Tibial artery (tissue), 4 donors: ENCODE results near the gene IFNG.

Experiments
- DNase-seq, 2 donors: peaks; one replicate each; pipeline ENCODE4 v3.0.0-alpha.2; 2019
- H3K27ac ChIP-seq, 2 donors: fragments of 200-600 bp; sonication (generic) in 1 of 2; 1 replicate in 1 of 2; 2 replicates in 1 of 2; pipeline ENCODE4 v1.5.1; 2018 to 2019; ENCODE audit warnings: mild to moderate bottlenecking in 1 of 2
- H3K27me3 ChIP-seq, 2 donors: fragments of 200-600 bp; sonication (generic) in 1 of 2; one replicate each; pipeline versions ENCODE4 v1.5.1 to v1.6.0; 2016 to 2019
- H3K36me3 ChIP-seq, 3 donors: fragments of 200-600 bp; sonication (generic) in 2 of 3; one replicate each; pipeline ENCODE4 v1.5.1; 2016 to 2019; ENCODE audit warnings: mild to moderate bottlenecking in 2 of 3
- H3K4me1 ChIP-seq, 4 donors: fragments of 200-600 bp; sonication (generic) in 2 of 4; 1 replicate in 3 of 4; 2 replicates in 1 of 4; pipeline ENCODE4 v1.5.1; 2016 to 2019
- H3K4me3 ChIP-seq, 2 donors: fragments of 200-600 bp; sonication (generic) in 1 of 2; 1 replicate in 1 of 2; 2 replicates in 1 of 2; pipeline ENCODE4 v1.5.1; 2018 to 2019; ENCODE audit warnings: mild to moderate bottlenecking in 2 of 2
- H3K9me3 ChIP-seq, 3 donors: fragments of 200-600 bp; sonication (generic) in 1 of 3; one replicate each; pipeline ENCODE4 v1.5.1; 2016 to 2019
- intact Hi-C: fragments of 100-400 bp; cut with DNase I; formaldehyde crosslinking; loops from one replicate; pipeline ENCODE4 v1.15.0; 2023; ENCODE audit warnings: low total_unique reads
- TF ChIP-seq, protein P1 (sequence below), 2 experiments: fragments of 200-600 bp in 1 of 2; fragments of 450-650 bp in 1 of 2; IDR thresholded peaks; one replicate each; pipeline ENCODE4 v1.5.1; 2017 to 2019; ENCODE audit warnings: antibody characterized with exemption in 2 of 2, mild to moderate bottlenecking in 1 of 2, moderate library complexity in 1 of 2

IFNG gene

DNA sequence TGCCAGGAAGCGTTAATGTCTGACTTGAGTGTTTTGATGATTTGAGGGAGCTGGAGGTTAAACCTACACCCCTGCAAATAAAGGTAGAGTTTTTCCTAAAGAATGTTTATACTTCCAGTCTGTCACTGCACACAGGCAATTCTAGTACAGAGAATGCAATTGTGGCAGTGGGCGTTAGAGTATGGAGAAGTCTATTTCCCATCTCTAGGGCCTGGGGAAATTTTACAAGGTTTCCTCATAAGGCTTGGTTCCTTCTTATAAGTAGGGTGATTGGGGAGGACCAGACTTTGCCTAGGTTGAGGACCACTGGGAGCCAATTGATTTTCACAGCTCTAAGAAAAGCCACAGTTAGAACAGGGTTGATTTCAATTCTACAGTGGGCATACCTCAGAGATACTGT lies 44.3 kb downstream of the IFNG start:
- no peak overlapping the region for H3K27ac ChIP-seq
- no peaks in the 10 kb centered on the region for H3K27me3 ChIP-seq
- DNase-seq: no peak
- TF ChIP-seq, protein P1, sequence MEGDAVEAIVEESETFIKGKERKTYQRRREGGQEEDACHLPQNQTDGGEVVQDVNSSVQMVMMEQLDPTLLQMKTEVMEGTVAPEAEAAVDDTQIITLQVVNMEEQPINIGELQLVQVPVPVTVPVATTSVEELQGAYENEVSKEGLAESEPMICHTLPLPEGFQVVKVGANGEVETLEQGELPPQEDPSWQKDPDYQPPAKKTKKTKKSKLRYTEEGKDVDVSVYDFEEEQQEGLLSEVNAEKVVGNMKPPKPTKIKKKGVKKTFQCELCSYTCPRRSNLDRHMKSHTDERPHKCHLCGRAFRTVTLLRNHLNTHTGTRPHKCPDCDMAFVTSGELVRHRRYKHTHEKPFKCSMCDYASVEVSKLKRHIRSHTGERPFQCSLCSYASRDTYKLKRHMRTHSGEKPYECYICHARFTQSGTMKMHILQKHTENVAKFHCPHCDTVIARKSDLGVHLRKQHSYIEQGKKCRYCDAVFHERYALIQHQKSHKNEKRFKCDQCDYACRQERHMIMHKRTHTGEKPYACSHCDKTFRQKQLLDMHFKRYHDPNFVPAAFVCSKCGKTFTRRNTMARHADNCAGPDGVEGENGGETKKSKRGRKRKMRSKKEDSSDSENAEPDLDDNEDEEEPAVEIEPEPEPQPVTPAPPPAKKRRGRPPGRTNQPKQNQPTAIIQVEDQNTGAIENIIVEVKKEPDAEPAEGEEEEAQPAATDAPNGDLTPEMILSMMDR (IDR thresholded peaks at IDR 0.05): no peak
- no peaks in the 10 kb centered on the region for H3K9me3 ChIP-seq
- H3K4me3 ChIP-seq: no peak overlapping the region
- intact Hi-C loops: no loop called here
- no peaks in the 10 kb centered on the region for H3K36me3 ChIP-seq
- no peaks in the 10 kb centered on the region for H3K4me1 ChIP-seq

DNA sequence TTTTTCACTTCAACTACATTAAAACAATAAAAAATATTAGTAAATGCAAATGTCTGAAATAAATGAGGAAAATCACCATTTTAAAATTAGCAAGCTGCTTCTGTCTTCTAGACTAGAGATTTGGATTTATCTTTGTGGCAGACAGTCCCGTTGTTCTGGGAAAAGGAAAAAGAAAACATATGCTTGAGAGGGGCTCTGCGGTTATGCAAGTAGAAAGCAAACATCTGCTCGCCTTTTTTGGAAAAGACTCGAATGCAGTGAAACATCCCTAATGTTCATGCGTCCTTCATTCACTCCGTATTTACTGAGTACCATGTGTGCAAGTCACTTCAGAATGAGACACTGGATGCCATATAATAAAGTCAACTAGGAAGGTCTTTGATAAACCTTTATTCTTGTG lies 44.9 kb downstream of the IFNG start:
- no peak overlapping the region for H3K4me3 ChIP-seq
- no peaks in the 10 kb centered on the region for H3K9me3 ChIP-seq
- H3K27ac ChIP-seq: no peak overlapping the region
- TF ChIP-seq, protein P1 (IDR thresholded peaks at IDR 0.05): no peak
- no peaks in the 10 kb centered on the region for H3K27me3 ChIP-seq
- H3K4me1 ChIP-seq: no peaks in the 10 kb centered on the region
- intact Hi-C loops: no loop called here
- no peaks in the 10 kb centered on the region for H3K36me3 ChIP-seq
- no peak for DNase-seq

DNA sequence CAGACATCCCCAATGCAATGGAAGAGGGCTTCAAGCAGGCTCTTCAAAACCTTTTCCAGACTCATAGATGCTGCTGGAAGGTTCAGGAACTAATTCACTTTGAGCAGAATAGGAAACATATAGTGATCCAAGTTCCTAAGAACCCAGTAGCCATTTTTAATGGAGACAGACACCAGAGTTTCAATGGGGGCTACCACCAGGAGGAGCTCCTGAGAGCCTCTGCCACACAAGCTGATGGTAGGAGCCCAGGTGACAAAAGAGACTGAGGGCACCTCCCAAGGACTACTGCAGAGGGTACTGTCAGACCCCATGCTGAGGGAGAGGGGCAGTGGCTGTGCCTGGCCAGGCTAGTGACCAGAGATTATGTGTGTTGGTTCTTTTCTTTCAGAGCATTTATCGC lies 45.9 kb downstream of the IFNG start:
- Histone ChIP-seq H3K27me3 (no peaks in the 10 kb centered on the region), H3K4me1 (no peaks in the 10 kb centered on the region), H3K36me3 (no peaks in the 10 kb centered on the region), H3K4me3 (no peak overlapping the region), H3K9me3 (no peaks in the 10 kb centered on the region), H3K27ac (no peak overlapping the region)
- DNase-seq: no peak
- intact Hi-C loops: no loop called here
- TF ChIP-seq, protein P1 (IDR thresholded peaks at IDR 0.05): no peak

DNA sequence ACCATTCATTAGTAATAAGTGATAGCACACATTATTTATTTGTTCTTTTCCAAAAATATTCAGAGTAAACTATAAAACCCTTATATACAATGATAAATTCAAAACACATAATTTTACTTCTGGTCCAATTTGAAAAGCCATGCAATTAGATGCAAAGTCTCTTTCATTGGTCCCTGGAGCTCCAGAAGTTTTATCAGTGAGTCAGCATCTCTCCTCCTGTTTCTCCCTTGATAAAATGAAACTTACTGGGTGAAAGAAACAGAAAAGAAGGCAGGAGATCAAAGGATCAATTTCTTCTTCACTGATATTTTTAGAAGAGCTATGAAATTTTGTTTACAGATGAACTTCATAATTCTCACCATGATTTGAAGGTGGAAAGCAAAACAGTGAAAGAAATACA lies 47.5 kb downstream of the IFNG start:
- Histone ChIP-seq H3K4me1 (no peaks in the 10 kb centered on the region), H3K27me3 (no peaks in the 10 kb centered on the region), H3K9me3 (no peaks in the 10 kb centered on the region), H3K4me3 (no peak overlapping the region), H3K27ac (no peak overlapping the region), H3K36me3 (no peaks in the 10 kb centered on the region)
- DNase-seq: no peak
- intact Hi-C loops: no loop called here
- TF ChIP-seq, protein P1 (IDR thresholded peaks at IDR 0.05): no peak

DNA sequence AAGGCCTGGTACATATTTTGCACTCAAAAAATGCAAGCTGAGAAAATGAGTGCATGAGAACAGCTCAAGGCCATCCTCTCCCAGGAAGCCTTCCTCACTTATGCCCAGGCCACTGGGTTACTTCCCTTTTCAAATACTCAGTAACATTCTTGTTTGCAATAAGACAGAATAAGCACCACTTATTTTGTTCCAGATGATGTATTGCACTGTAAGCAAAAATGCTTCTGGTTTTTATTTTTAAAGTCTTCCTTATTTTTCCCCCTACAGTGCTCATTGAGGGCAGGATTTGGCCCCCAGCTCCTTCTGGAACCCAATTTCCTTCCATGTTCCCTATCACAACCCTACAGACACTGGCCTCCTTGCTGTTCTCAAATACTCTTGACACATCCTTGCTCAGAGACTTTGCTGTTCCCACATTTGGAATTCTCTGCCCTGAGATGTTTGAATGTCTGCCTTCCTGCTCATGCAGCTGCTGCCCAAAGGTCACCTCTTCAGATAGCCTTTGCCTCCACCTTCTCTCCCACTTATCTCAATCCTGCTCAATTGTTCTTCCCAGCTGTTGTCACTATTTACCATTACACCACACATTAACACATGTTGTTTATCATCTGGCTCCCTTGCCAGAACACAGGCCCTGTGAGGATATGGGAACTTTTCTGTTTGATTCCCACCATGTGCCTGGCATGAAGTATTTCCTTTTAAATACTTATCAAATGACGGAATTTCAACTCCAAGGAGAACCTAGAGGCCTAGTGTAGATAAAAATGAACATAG lies 49.9 kb downstream of the IFNG start:
- no peaks in the 10 kb centered on the region for H3K27me3 ChIP-seq
- no peaks in the 10 kb centered on the region for H3K36me3 ChIP-seq
- TF ChIP-seq, protein P1 (IDR thresholded peaks at IDR 0.05): no peak
- DNase-seq: no peak
- intact Hi-C loops: no loop called here
- no peaks in the 10 kb centered on the region for H3K9me3 ChIP-seq
- H3K4me1 ChIP-seq: no peaks in the 10 kb centered on the region
- H3K27ac ChIP-seq: no peak overlapping the region
- no peak overlapping the region for H3K4me3 ChIP-seq
